Neutrophil (primary cell): ENCODE results near the gene RAF1.
"Not testable (repeated sequence)": the region's sequence is repeated elsewhere in the genome, so short reads cannot be mapped to it uniquely, and the experiment has no call there.

Experiments
- H3K27ac ChIP-seq: fragments of 200-600 bp; sonication (generic); 2 replicates; pipeline ENCODE4 v1.5.1; 2016; ENCODE audit warnings: mild to moderate bottlenecking, moderate library complexity
- H3K27me3 ChIP-seq: fragments of 200-600 bp; sonication (generic); 2 replicates; pipeline ENCODE4 v1.6.0; 2016; ENCODE audit warnings: mild to moderate bottlenecking
- H3K36me3 ChIP-seq: fragments of 200-600 bp; sonication (generic); 2 replicates; pipeline ENCODE4 v1.5.1; 2017
- H3K4me1 ChIP-seq, 2 experiments: fragments of 200-600 bp in 1 of 2; sonication (generic) in 1 of 2; 1 replicate in 1 of 2; 2 replicates in 1 of 2; pipeline versions ENCODE4 v1.5.1 to v1.6.1; 2013 to 2016; ENCODE audit warnings: low read depth in 1 of 2, low read length in 1 of 2, mild to moderate bottlenecking in 1 of 2, moderate library complexity in 1 of 2; ENCODE audit not compliant: control insufficient read depth in 1 of 2, insufficient read depth in 1 of 2
- H3K4me3 ChIP-seq, 2 experiments: fragments of 200-600 bp in 1 of 2; sonication (generic) in 1 of 2; 1 replicate in 1 of 2; 2 replicates in 1 of 2; pipeline ENCODE4 v1.5.1; 2013 to 2016; ENCODE audit warnings: low read depth in 1 of 2, low read length in 1 of 2, mild to moderate bottlenecking in 1 of 2, moderate library complexity in 1 of 2
- H3K9me3 ChIP-seq: fragments of 200-600 bp; sonication (generic); 2 replicates; pipeline ENCODE4 v1.5.1; 2016
- CTCF ChIP-seq: fragments of 200-600 bp; sonication (generic); IDR thresholded peaks from 2 replicates; pipeline ENCODE4 v1.5.1; 2016; ENCODE audit warnings: antibody characterized with exemption

The RAF1 gene

GRCh38 chr3:12556314-12556689 lies 107.6 kb downstream of the RAF1 start:
- no peaks in the 10 kb centered on the region for H3K9me3 ChIP-seq
- TF ChIP-seq CTCF: no peak
- peaks cover 53% of the 10 kb centered on the region in 2 experiments for H3K4me1 ChIP-seq
- no peaks in the 10 kb centered on the region for H3K36me3 ChIP-seq
- peak overlapping the region; percentile 83 to 98 for H3K4me3 ChIP-seq
- H3K27ac ChIP-seq: peak overlapping the region; percentile 92
- H3K27me3 ChIP-seq: peaks cover 46% of the 10 kb centered on the region

- peak overlapping the region; percentile 47 to 49 for H3K4me3 ChIP-seq
- no peak for TF ChIP-seq CTCF
- H3K4me1 ChIP-seq: peaks cover 39 to 44% of the 10 kb centered on the region in 2 experiments
- no peak overlapping the region for H3K27ac ChIP-seq
- peaks cover 46% of the 10 kb centered on the region for H3K27me3 ChIP-seq
- H3K36me3 ChIP-seq: no peaks in the 10 kb centered on the region
- no peaks in the 10 kb centered on the region for H3K9me3 ChIP-seq
These were observed 110.0 kb downstream of the RAF1 start for GRCh38 chr3:12553921-12554391.

GRCh38 chr3:12549971-12550760 lies 113.8 kb downstream of the RAF1 start:
- Histone ChIP-seq H3K4me3 (peak overlapping the region in 1 of 2 experiments; percentile 31), H3K27ac (no peak overlapping the region), H3K9me3 (no peaks in the 10 kb centered on the region), H3K36me3 (no peaks in the 10 kb centered on the region), H3K4me1 (peaks cover 13 to 16% of the 10 kb centered on the region in 2 experiments), H3K27me3 (peaks cover 35% of the 10 kb centered on the region)
- TF ChIP-seq CTCF: no peak

GRCh38 chr3:12545473-12545791 lies 118.5 kb downstream of the RAF1 start, which contains the start of gene MKRN2OS:
Gene MKRN2OS (minus strand): TSS chr3:12545499. CDS start chr3:12545464, 35 bp downstream.
- TF ChIP-seq CTCF: no peak
- no peaks in the 10 kb centered on the region for H3K9me3 ChIP-seq
- H3K36me3 ChIP-seq: no peaks in the 10 kb centered on the region
- H3K4me1 ChIP-seq: peaks cover 0 to 4% of the 10 kb centered on the region in 2 experiments
- no peaks in the 10 kb centered on the region for H3K27me3 ChIP-seq
- no peak within 1 kb of the TSS for H3K4me3 ChIP-seq
- H3K27ac ChIP-seq: no peak within 1 kb of the TSS

- Histone ChIP-seq H3K4me1 (no peaks in the 10 kb centered on the region), H3K27me3 (no peaks in the 10 kb centered on the region), H3K36me3 (no peaks in the 10 kb centered on the region), H3K4me3 (no peak overlapping the region), H3K9me3 (no peaks in the 10 kb centered on the region), H3K27ac (no peak overlapping the region)
- no peak for TF ChIP-seq CTCF
These were observed 119.1 kb downstream of the RAF1 start for GRCh38 chr3:12544652-12545472.

GRCh38 chr3:12543497-12543896 lies 120.4 kb downstream of the RAF1 start:
- H3K4me1 ChIP-seq, H3K27me3 ChIP-seq, H3K27ac ChIP-seq, H3K36me3 ChIP-seq, H3K4me3 ChIP-seq, H3K9me3 ChIP-seq: not testable (repeated sequence)
